PC-3 (cell line): ENCODE measurements around the gene FN3K.

ENCODE experiments used
- CTCF ChIP-seq: fragments of 300-600 bp; sonication (generic); conservative IDR thresholded peaks from 2 replicates; pipeline ENCODE4 v1.5.1; 2017; ENCODE audit warnings: antibody characterized with exemption, low read depth, mild to moderate bottlenecking, low read length
- EZH2 ChIP-seq: fragments of 300-600 bp; sonication (generic); IDR thresholded peaks from one replicate; pipeline ENCODE4 v1.6.1; 2017; ENCODE audit warnings: antibody characterized with exemption, mild to moderate bottlenecking, low read length; ENCODE audit not compliant: unreplicated experiment

DNA sequence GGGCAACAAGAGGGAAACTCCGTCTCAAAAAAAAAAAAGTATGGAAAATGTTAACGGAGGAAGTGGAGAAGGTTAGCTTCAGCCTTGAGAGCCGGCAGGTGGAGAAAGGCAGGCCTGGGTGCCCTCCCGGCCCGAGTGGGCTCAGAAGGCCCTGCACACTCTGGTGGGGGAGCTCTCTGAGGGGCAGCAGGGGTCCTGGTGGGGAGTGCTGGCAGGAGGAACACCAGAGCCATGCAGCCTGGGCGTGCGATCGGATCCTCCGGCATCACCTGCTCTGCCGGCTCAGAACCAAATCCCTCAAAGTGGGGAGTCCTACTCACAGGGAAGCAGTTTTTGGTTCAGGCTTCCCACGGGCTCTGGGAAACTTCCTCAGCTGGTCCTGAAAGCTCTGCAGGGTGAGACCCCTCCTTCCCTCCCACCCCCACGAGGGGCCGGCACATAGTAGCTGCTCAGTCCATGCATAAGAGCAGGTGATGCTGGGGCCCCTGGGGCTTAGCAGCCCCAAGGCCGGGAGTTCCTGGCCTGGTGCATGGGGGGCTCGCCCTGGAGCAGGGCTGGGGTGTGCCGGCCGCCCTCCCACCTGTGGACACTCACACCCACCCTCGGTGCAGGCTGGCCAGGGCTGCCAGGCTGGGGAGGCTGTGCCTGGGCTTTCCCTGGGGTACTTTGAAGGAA lies 1.2 kb downstream of the FN3K start:
- TF ChIP-seq CTCF (no peak), EZH2 (no peak)
